Measurements from ENCODE around the gene ARHGEF38. TPM values are rescaled to one million over a fixed set of nuclear protein-coding genes. Genes with fewer than 3 reads are reported as not detected.

Gene ARHGEF38
- total and polyA plus RNA-seq, 7 experiments from 2014 or later = 0.45 TPM; not detected in 6

DNA sequence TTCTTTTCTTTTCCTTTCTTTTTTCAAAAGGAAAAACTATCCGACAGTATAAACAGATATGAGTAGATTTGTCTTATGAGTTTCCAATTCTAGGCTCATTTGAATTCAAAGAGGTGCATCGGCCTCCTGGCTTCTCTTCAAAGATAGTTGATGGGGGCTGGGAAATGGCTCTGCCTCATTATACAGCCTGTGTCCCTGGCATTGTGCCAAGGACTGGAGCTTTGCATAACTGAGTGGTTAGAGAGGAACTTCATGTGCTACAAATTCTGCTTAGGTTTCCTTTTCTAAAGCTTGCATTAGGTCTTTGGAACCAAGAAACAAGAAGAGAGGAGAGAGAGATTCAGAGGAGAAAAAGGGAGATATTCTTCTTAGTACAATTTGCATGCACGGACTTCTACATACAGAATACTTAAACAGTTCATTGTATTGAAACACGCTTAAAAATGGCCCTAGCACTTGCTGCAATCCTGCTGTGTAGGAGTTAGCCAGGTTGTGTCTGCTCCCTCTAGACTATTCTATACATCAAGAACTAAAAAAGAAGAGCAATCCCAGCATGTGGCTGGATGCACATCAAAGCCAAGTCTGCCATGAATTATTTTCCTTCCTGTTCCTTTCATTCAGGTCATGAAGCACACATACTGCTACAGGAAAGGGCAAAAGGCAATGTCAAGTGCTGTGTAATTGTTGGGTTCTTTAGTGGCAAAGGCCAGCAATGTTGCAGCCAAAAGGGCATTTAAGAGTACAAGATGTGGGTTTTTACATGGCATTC lies 85.2 kb downstream of the ARHGEF38 start:
- DNase-seq (peak in 5 of 9 donors; percentile 4 to 25 (median 15)), ATAC-seq (peak; percentile 31)
- Histone ChIP-seq H3K36me3 (ENCODE audit: control insufficient read depth in 2 of 3, insufficient read depth in 3 of 3, low read length in 3 of 3) (no peaks in the 10 kb centered on the region), H3K27me3 (ENCODE audit: control insufficient read depth in 2 of 2, insufficient read depth in 2 of 2, low read length in 2 of 2) (no peaks in the 10 kb centered on the region), H3K4me3 (ENCODE audit: low read length) (no peak overlapping the region), H3K27ac (ENCODE audit: low read depth, low read length) (no peak overlapping the region), H3K9me3 (ENCODE audit: control insufficient read depth in 2 of 3, low read length in 3 of 3) (no peaks in the 10 kb centered on the region), H3K4me1 (ENCODE audit: control insufficient read depth in 2 of 2, insufficient read depth in 2 of 2, low read length in 2 of 2) (no peaks in the 10 kb centered on the region)
- no peak overlapping the region for H3K27ac Mint-ChIP-seq
- peaks cover 0 to 6% (median 4%) of the 10 kb centered on the region in 7 donors for H3K4me1 Mint-ChIP-seq
- ChIA-PET CTCF (no interaction called here), POLR2A (no interaction called here)
- no peaks in the 10 kb centered on the region for H3K9me3 Mint-ChIP-seq
- H3K36me3 Mint-ChIP-seq = no peaks in the 10 kb centered on the region
- no peak overlapping the region for H3K4me3 Mint-ChIP-seq
- intact Hi-C loops (cut with micrococcal nuclease) = no loop called here
- peaks cover 8 to 26% (median 10%) of the 10 kb centered on the region in 5 donors for H3K27me3 Mint-ChIP-seq

GRCh38 chr4:105641845-105642244 lies 89.4 kb downstream of the ARHGEF38 start:
- no peaks in the 10 kb centered on the region for H3K36me3 Mint-ChIP-seq
- no peaks in the 10 kb centered on the region for H3K36me3 ChIP-seq (ENCODE audit: control insufficient read depth in 2 of 3, insufficient read depth in 3 of 3, low read length in 3 of 3)

DNA sequence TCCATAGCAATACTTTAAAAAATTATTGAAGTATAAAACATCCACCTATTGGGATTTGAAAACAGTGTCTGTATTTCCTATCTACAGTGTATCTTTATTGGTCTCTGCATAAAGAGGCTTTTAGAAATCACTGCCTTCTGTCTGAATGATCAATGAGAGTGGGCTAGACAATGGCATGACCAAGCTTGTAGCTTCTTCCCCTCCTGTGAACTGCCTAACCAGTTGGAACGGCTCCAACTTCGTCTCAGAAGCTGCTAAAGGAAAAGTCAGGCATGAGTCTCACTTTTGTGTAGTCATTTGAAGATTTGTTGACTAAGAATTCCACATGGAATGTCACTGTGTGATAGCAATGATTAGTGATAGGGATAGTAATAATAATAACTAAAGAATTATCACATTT lies 91.8 kb downstream of the ARHGEF38 start:
- Mint-ChIP-seq H3K27ac (no peak overlapping the region), H3K27me3 (peaks cover 2 to 51% (median 27%) of the 10 kb centered on the region in 5 donors), H3K36me3 (no peaks in the 10 kb centered on the region), H3K9me3 (no peaks in the 10 kb centered on the region), H3K4me1 (no peaks in the 10 kb centered on the region), H3K4me3 (no peak overlapping the region)
- no peaks in the 10 kb centered on the region for H3K27me3 ChIP-seq (ENCODE audit: control insufficient read depth in 2 of 2, insufficient read depth in 2 of 2, low read length in 2 of 2)
- ATAC-seq (no peak), DNase-seq (no peak)
- no peaks in the 10 kb centered on the region for H3K9me3 ChIP-seq (ENCODE audit: control insufficient read depth in 2 of 3, low read length in 3 of 3)
- H3K27ac ChIP-seq (ENCODE audit: low read depth, low read length) = no peak overlapping the region
- intact Hi-C loops (cut with micrococcal nuclease) = no loop called here
- CTCF ChIA-PET = no interaction called here
- no peaks in the 10 kb centered on the region for H3K4me1 ChIP-seq (ENCODE audit: control insufficient read depth in 2 of 2, insufficient read depth in 2 of 2, low read length in 2 of 2)
- H3K4me3 ChIP-seq (ENCODE audit: low read length) = no peak overlapping the region
- no peaks in the 10 kb centered on the region for H3K36me3 ChIP-seq (ENCODE audit: control insufficient read depth in 2 of 3, insufficient read depth in 3 of 3, low read length in 3 of 3)
- POLR2A ChIA-PET = no interaction called here

More at GRCh38 chr4:105641845-105642244, 89.4 kb downstream of the ARHGEF38 start:
- Mint-ChIP-seq H3K4me1 (peaks cover 0 to 6% (median 4%) of the 10 kb centered on the region in 7 donors), H3K27ac (no peak overlapping the region), H3K27me3 (peaks cover 5 to 35% (median 17%) of the 10 kb centered on the region in 5 donors), H3K4me3 (no peak overlapping the region), H3K9me3 (no peaks in the 10 kb centered on the region)
- H3K4me1 ChIP-seq (ENCODE audit: control insufficient read depth in 2 of 2, insufficient read depth in 2 of 2, low read length in 2 of 2) = no peaks in the 10 kb centered on the region
- H3K4me3 ChIP-seq (ENCODE audit: low read length) = no peak overlapping the region
- H3K27me3 ChIP-seq (ENCODE audit: control insufficient read depth in 2 of 2, insufficient read depth in 2 of 2, low read length in 2 of 2) = no peaks in the 10 kb centered on the region
- ChIA-PET POLR2A (no interaction called here), CTCF (no interaction called here)
- no peaks in the 10 kb centered on the region for H3K9me3 ChIP-seq (ENCODE audit: control insufficient read depth in 2 of 3, low read length in 3 of 3)
- intact Hi-C loops (cut with micrococcal nuclease) = no loop called here
- H3K27ac ChIP-seq (ENCODE audit: low read depth, low read length) = no peak overlapping the region
- DNase-seq (no peak), ATAC-seq (no peak)

GRCh38 chr4:105645440-105645839 lies 93.0 kb downstream of the ARHGEF38 start:
- Histone ChIP-seq H3K9me3 (ENCODE audit: control insufficient read depth in 2 of 3, low read length in 3 of 3) (no peaks in the 10 kb centered on the region), H3K27ac (ENCODE audit: low read depth, low read length) (no peak overlapping the region), H3K36me3 (ENCODE audit: control insufficient read depth in 2 of 3, insufficient read depth in 3 of 3, low read length in 3 of 3) (no peaks in the 10 kb centered on the region), H3K27me3 (ENCODE audit: control insufficient read depth in 2 of 2, insufficient read depth in 2 of 2, low read length in 2 of 2) (no peaks in the 10 kb centered on the region), H3K4me3 (ENCODE audit: low read length) (no peak overlapping the region), H3K4me1 (ENCODE audit: control insufficient read depth in 2 of 2, insufficient read depth in 2 of 2, low read length in 2 of 2) (no peaks in the 10 kb centered on the region)
- H3K4me1 Mint-ChIP-seq = no peaks in the 10 kb centered on the region
- peaks cover 2 to 52% (median 29%) of the 10 kb centered on the region in 5 donors for H3K27me3 Mint-ChIP-seq
- no peak overlapping the region for H3K27ac Mint-ChIP-seq
- H3K4me3 Mint-ChIP-seq = no peak overlapping the region
- no peak for DNase-seq
- intact Hi-C loops (cut with micrococcal nuclease) = no loop called here
- H3K9me3 Mint-ChIP-seq = no peaks in the 10 kb centered on the region
- no peak for ATAC-seq
- H3K36me3 Mint-ChIP-seq = no peaks in the 10 kb centered on the region
- POLR2A ChIA-PET = no interaction called here
- CTCF ChIA-PET = no interaction called here

- ATAC-seq (no peak), DNase-seq (no peak)
- POLR2A ChIA-PET = no interaction called here
- Histone ChIP-seq H3K36me3 (ENCODE audit: control insufficient read depth in 2 of 3, insufficient read depth in 3 of 3, low read length in 3 of 3) (no peaks in the 10 kb centered on the region), H3K9me3 (ENCODE audit: control insufficient read depth in 2 of 3, low read length in 3 of 3) (no peaks in the 10 kb centered on the region), H3K4me1 (ENCODE audit: control insufficient read depth in 2 of 2, insufficient read depth in 2 of 2, low read length in 2 of 2) (no peaks in the 10 kb centered on the region), H3K27ac (ENCODE audit: low read depth, low read length) (no peak overlapping the region), H3K27me3 (ENCODE audit: control insufficient read depth in 2 of 2, insufficient read depth in 2 of 2, low read length in 2 of 2) (no peaks in the 10 kb centered on the region), H3K4me3 (ENCODE audit: low read length) (no peak overlapping the region)
- CTCF ChIA-PET = no interaction called here
- H3K27ac Mint-ChIP-seq = no peak overlapping the region
- H3K36me3 Mint-ChIP-seq = no peaks in the 10 kb centered on the region
- H3K4me3 Mint-ChIP-seq = no peak overlapping the region
- no peaks in the 10 kb centered on the region for H3K4me1 Mint-ChIP-seq
- intact Hi-C loops (cut with micrococcal nuclease) = no loop called here
- peaks cover 9 to 45% (median 31%) of the 10 kb centered on the region in 5 donors for H3K27me3 Mint-ChIP-seq
- no peaks in the 10 kb centered on the region for H3K9me3 Mint-ChIP-seq
Measured at GRCh38 chr4:105650190-105650589, 97.8 kb downstream of the ARHGEF38 start.

DNA sequence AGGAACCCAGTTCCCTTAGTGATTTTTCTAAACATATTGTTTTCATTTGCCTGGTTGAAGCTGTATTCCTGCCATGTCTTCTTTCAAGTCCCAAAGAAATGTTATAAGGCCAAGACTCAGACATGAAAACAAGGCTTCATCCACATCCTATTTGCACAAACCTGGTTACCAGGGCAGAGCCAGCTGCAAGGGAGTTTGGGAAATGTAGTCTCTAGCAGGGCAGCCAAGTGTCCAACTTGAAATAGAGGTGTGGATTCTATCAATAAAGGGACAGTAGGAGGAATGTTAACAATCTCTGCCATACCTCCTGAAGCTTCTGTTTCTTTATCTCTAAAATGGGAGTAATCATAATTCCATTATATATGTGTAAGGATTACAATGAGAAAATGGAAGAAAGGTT lies 99.5 kb downstream of the ARHGEF38 start:
- H3K27ac ChIP-seq (ENCODE audit: low read depth, low read length) = no peak overlapping the region
- no peak overlapping the region for H3K4me3 ChIP-seq (ENCODE audit: low read length)
- ChIA-PET POLR2A (no interaction called here), CTCF (no interaction called here)
- no peaks in the 10 kb centered on the region for H3K9me3 ChIP-seq (ENCODE audit: control insufficient read depth in 2 of 3, low read length in 3 of 3)
- no peaks in the 10 kb centered on the region for H3K36me3 Mint-ChIP-seq
- no peak overlapping the region for H3K27ac Mint-ChIP-seq
- H3K4me1 Mint-ChIP-seq = no peaks in the 10 kb centered on the region
- peaks cover 9 to 43% (median 31%) of the 10 kb centered on the region in 5 donors for H3K27me3 Mint-ChIP-seq
- intact Hi-C loops (cut with micrococcal nuclease) = no loop called here
- no peaks in the 10 kb centered on the region for H3K9me3 Mint-ChIP-seq
- no peaks in the 10 kb centered on the region for H3K4me1 ChIP-seq (ENCODE audit: control insufficient read depth in 2 of 2, insufficient read depth in 2 of 2, low read length in 2 of 2)
- DNase-seq = no peak
- H3K27me3 ChIP-seq (ENCODE audit: control insufficient read depth in 2 of 2, insufficient read depth in 2 of 2, low read length in 2 of 2) = no peaks in the 10 kb centered on the region
- ATAC-seq = no peak
- no peaks in the 10 kb centered on the region for H3K36me3 ChIP-seq (ENCODE audit: control insufficient read depth in 2 of 3, insufficient read depth in 3 of 3, low read length in 3 of 3)
- H3K4me3 Mint-ChIP-seq = no peak overlapping the region

- Histone ChIP-seq H3K27ac (ENCODE audit: low read depth, low read length) (no peak overlapping the region), H3K4me1 (ENCODE audit: control insufficient read depth in 2 of 2, insufficient read depth in 2 of 2, low read length in 2 of 2) (no peaks in the 10 kb centered on the region), H3K27me3 (ENCODE audit: control insufficient read depth in 2 of 2, insufficient read depth in 2 of 2, low read length in 2 of 2) (no peaks in the 10 kb centered on the region), H3K4me3 (ENCODE audit: low read length) (no peak overlapping the region), H3K9me3 (ENCODE audit: control insufficient read depth in 2 of 3, low read length in 3 of 3) (no peaks in the 10 kb centered on the region), H3K36me3 (ENCODE audit: control insufficient read depth in 2 of 3, insufficient read depth in 3 of 3, low read length in 3 of 3) (no peaks in the 10 kb centered on the region)
- POLR2A ChIA-PET = no interaction called here
- no peak for ATAC-seq
- no peak for DNase-seq
- no peak overlapping the region for H3K4me3 Mint-ChIP-seq
- no peaks in the 10 kb centered on the region for H3K4me1 Mint-ChIP-seq
- no peak overlapping the region for H3K27ac Mint-ChIP-seq
- H3K9me3 Mint-ChIP-seq = no peaks in the 10 kb centered on the region
- peaks cover 7 to 38% (median 31%) of the 10 kb centered on the region in 5 donors for H3K27me3 Mint-ChIP-seq
- CTCF ChIA-PET = no interaction called here
- intact Hi-C loops (cut with micrococcal nuclease) = no loop called here
- H3K36me3 Mint-ChIP-seq = no peaks in the 10 kb centered on the region
Measured at GRCh38 chr4:105652286-105652888, 100.0 kb downstream of the ARHGEF38 start.

Measured in naive thymus-derived CD4-positive, alpha-beta T cell (primary cell).